Measurements from ENCODE around the gene NOL3.

Gene NOL3

DNA sequence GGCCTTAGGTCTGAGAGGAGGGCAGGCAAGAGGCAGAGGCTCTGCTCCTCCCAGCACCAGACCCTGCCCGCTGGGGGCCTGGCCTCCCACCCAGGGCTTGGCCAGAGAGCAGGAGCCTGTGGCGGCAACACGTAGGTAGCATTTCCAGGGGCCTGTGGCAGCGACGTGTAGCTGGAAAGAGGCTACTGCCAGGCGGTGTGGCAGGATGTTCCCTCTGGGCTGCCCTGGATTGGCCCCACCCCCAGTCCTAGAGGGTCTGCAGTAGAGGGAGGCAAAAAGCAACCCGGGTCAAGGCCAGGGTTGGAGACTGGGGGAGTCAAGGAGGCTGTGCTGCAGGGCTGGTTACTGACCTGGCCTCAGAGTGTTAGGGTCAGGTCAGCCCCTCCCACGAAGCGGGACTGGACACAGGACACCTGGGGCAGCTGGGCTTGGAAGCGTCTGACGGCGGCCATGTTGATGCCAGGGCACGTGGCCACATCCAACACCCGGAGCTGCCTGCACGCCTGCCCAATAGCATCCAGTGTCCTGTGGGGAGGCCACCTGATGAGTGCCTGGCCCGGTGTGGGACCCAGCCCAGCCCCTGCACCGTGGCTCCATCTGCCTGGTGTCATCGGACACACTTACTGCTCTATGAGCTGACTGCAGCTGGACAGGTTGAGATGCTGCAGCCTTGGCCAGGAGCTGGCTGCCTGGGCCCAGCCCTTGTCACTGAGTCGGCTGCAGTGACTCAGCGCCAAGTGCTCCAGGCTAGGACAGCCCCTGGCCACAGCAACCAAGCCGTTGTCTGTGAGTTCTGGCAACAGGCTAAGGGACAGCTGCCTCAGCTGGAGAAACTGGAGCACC, 37.1 kb downstream of the NOL3 start:
- no peak for DNase-seq

DNA sequence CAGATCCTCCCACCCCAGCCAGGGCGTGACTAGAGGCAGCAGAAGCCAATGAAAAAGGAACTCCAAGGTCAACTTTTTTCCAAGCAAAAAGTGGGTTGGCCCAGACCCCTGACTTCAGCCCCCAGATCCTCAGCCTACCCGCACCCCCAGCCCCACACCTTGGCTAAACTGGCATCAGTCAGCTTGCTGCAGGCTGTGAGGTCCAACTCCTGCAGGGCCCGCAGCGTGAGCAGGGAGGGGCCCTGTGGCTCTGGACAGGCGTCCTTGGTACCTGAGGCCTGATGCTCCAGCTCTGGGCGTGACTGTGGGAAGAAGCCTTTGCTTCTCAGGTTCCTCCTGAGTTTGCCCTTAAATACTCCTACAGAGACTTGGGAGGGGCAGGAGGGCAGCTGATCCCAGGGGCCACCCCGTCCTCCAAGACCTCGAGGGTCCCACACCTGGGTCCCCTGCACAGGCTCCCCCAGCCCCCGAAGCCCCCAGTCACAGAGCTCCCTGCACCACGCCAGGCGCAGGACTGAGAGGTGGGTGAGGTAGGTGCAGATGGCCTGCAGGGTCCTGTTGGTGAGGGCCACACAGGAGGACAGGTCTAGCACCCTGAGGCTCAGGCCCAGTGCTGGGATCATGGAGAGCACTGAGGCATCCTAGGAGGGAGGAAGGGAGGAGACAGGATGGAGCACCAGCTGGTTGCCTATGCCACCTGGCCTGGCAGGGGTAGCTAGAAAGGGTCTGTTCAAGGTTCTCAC, 38.0 kb downstream of the NOL3 start:
- no peak for DNase-seq

DNA sequence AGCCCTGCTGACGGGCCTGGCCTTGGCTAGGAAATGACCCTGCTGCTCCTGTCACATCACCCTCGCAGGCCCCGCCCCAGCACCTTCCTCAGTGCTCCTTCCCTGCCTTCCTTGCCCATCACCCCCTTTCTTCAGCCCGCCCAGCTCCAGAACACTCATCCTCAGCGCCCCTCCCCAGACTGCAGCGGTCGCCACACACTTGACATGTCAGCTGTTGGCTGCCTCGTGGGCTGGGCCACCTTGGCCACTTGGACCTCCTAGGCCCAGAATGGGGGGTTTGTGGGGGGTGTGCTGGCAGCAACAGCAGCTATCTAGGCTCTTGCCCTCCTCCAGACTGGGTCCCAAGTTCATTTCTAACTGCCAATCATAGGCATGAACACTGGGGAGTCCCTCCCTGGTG, 39.2 kb downstream of the NOL3 start:
- no peak for DNase-seq

DNA sequence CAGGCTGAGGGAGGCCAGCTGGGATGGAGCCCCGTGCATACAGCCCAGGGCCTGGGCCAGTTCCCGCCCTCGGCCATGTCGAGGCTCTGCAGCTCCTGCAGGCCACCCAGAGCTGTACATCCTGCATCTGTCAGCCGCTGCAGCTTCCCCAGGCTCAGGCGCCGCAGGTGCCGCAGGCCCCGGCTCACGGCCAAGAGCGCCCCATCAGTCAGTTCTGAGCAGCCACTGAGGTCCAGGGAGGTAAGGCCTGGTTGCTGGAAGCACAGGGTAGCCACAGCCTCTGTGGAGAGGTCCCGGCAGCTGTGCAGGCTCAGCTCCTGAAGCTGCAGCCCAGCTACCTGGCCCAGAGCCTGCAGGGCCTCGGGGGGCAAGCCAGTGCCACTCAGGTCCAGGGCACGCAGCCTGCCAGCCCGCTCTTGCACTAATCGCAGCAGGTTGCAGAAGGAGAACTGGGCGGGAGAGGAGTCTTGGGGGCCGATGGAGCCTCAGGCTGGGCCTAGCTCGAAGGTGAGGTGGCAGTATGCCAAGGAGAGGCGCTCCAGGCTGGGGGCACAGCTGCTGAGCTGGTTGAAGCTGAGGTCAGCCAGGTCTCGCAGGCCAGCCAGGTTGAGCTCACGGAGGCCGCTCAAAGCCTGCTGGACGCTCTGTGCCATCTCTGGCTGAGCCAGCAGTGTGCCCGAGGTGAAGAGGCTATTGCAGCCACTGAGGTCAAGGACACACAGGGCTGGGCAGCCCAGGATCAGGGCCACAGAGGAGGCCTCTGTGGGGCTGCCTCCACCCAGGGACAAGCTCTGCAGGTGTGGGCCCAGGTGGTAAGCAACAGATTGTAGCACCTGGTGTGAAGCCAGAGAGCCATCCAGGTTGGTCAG, 40.0 kb downstream of the NOL3 start:
- DNase-seq: no peak

DNA sequence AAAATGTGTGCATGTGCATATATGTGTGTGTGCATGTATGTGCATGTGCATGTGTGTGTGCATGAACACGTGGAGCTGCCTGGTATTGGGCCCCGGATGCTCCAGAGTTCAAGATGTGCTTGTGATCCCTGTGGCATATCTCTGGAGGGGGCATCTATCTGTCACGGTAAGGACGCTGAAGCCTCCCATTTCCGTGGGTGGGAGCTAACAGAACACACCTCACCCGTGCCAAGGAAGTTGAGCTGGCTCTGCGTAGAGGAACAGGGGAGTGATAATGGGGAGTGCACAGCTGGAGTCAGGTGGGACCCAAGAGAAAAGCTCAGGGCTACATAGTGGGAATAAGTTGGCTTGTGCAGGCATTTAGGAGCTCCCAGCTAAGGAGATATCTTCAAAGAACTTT, 41.3 kb downstream of the NOL3 start:
- no peak for DNase-seq

DNA sequence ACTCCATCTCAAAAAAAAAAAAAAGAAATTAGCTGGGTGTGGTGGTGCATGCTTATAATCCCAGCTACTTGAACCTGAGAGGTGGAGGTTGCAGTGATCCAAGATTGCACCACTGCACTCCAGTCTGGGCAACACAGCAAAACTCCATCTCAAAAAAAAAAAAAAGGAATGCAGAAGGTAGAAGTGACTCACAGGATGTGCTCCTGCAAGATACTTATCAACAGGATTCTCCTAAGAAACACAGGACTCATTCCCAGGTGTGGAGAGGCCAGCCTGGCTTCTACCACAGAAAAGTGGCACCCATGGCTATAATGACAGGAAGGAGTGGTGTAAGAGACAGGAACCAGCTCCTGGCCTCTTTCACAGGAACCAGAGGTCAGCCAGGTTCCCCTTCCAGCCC, 42.4 kb downstream of the NOL3 start:
- DNase-seq: no peak

DNA sequence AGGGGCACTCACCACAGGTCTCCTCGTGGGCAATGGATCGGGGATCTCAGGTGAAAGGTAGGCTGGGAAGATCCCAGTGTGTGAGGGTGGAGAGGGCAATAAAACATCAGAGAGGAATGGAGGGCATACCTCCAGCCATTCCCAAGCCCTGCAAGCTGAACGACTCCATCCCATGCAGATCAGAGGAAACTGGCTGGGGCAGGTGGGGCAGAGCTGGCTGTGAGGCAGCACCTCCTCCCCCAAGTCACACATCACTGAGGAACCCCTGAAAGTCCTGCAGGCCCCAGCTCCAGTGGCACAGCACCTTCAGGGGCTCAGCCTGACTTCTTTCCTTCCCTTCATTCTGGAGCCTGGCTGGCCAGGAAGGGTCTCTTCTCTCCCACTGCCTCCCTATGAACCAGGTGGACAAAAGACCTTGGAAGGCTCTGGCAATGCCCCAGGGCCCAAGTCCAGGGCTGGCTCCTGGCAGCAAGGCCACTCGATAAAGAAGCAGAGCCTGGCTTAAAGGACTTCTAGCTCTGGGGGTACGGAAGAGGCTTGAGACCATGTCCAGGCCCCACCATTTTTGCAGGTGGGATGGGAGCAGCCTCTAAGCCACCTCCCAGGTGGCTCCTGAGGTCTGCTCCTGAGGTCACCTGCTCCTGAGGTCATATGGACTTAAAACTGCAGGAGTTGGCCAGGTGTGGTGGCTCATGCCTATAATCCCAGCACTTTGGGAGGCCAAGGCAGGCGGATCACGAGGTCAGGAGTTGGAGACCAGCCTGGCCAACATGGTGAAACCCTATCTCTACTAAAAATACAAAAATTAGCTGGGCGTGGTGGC, 43.1 kb downstream of the NOL3 start:
- no peak for DNase-seq

DNA sequence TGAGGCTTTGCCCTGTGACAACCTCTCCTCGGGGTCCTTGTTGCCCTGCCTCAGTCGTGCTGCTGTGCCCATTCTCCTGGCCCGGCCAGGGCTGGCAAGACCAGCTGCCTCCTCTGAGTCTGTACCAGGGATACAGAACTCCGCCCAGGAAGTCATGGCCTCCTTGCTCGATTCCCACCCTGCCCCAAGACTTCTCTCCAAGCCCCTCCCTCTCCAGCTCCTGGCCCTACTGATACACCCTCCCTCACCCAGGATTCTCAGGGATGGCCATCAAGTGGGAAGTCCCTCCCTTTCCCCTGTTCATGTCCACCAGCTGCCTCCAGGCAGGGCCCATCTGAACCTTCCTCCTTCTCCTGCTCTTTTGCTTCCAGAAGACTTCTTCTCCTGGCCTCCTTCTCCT, 45.4 kb downstream of the NOL3 start:
- DNase-seq: no peak

DNA sequence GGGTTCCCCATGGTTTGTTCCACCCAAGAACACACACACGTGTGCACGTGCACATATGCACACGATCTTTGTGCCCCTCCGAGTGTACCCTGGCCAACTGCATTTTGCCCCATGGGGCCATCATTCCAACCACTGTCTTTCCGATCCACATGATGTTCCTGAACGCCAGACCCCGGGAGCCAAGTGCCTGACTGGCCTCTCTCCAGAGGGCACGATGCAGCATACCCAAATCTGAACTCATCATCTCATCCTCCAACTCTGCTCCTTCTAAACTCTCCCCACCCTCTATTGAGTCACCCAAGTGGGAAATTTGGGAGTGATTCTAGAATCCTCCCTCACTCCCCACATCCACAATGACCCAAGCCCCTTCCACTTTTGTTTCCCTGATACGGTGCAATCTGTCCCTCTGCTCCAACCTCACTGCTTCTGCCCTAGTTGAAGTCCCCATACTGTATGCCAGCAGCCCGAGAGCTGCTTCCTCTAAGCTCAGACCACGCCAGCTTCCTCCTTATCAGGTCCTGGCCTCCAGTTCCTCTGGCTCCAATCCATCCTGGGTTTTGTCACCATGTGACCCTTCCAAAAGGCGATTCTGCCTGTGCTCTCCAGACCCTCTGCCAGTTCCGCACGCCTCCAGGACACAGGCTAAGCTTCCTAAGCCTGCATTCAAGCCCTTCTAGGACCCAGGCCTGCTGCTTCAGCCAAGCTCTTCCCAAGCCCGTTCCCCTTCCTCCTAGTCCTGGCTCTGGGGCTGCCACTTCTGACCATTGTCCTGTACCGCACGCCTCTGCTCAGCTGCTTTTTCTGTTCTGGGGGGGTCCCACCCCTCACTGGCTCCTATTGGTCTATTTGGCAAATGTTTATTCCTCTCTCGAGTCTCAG, 46.5 kb downstream of the NOL3 start:
- no peak for DNase-seq

DNA sequence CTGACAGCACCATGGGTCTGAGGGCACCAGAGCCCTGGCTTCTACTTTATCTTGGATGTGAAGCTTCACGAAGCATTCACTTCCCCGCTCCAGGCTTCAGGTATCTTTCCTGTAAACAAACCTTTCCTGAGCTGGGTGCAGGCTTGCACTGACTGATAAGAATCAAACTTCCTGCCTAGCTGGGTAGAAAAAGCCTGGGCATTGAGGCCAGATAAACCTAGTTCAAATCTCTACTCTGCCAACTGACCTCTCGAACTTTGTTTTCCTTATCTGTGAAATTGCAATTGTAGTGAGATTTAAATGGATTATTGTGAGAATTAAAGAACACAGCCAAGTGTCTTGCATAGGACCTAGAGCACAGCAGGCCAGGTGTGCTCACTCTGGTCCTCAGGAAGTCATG, 53.7 kb downstream of the NOL3 start:
- no peak for DNase-seq

Data from NCI-H2081 treated with DMSO at 0.1 percent for 48 hours (cell line).